Measurements from ENCODE around the gene ZHX3.

DNA sequence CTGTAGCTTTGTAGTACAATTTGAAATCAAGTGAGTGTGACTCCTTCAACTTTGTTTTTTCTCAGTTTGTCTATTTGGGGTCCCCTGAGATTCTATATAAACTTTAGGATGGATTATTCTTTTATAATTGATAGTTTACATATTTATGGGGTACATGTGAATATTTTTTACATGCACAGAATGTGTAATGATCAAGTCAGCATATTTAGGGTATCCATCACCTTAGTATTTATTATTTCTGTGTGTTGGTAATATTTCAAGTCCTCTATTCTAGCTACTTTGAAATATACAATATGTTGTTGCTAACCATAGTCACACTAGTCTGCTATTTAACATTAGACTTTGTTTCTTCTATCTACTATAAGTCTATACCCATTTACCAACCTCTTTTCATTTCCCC is 129.9 kb downstream of the ZHX3 start:
- TF ChIP-seq, protein P1, sequence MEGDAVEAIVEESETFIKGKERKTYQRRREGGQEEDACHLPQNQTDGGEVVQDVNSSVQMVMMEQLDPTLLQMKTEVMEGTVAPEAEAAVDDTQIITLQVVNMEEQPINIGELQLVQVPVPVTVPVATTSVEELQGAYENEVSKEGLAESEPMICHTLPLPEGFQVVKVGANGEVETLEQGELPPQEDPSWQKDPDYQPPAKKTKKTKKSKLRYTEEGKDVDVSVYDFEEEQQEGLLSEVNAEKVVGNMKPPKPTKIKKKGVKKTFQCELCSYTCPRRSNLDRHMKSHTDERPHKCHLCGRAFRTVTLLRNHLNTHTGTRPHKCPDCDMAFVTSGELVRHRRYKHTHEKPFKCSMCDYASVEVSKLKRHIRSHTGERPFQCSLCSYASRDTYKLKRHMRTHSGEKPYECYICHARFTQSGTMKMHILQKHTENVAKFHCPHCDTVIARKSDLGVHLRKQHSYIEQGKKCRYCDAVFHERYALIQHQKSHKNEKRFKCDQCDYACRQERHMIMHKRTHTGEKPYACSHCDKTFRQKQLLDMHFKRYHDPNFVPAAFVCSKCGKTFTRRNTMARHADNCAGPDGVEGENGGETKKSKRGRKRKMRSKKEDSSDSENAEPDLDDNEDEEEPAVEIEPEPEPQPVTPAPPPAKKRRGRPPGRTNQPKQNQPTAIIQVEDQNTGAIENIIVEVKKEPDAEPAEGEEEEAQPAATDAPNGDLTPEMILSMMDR (IDR thresholded peaks at IDR 0.05): no peak
- TF ChIP-seq EP300 (IDR thresholded peaks at IDR 0.05) (no peak), POLR2A (IDR thresholded peaks at IDR 0.05) (no peak), POLR2AphosphoS5 (IDR thresholded peaks at IDR 0.05) (no peak)

Measured in stomach (tissue), 4 donors.